ENCODE data around the gene WWTR1. TPM values are rescaled to one million over a fixed set of nuclear protein-coding genes. Genes with fewer than 3 reads are reported as not detected.

The WWTR1 gene
- total and polyA plus RNA-seq, 8 donors = 15.4 to 116 (median 61.4) TPM

DNA sequence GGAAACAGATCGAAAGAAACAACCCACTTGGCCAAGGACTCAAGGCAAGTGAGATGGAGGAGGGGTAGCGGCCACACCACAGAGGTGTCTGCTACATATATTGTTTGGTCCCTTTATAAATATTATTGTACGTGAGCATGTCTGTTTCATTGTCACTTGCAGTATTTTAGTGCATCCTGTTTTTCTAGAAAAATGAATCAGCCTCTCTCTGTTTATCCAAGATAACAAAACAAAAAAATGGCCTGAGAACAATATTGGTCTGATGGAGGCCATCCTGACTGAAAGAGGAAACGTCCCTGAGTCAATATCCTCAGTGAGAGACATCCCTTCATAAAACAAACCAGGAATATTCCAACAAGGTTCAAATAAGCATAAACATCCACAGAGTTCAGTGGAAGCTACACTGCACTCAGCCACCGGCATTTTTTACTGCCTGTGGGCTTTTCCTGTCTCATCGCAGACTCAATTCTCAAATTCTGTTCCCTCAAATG is 42.0 kb downstream of the WWTR1 start:
- Histone ChIP-seq H3K9me3 (no peaks in the 10 kb centered on the region), H3K4me1 (peaks cover 10 to 76% (median 31%) of the 10 kb centered on the region in 4 donors), H3K4me3 (no peak overlapping the region), H3K36me3 (no peaks in the 10 kb centered on the region), H3K27ac (peak overlapping the region in 3 of 5 donors; percentile 45 to 61 (median 52)), H3K27me3 (no peaks in the 10 kb centered on the region)
- WGBS, 5 donors = 57 to 71% (median 65%) methylated on average over 6 of the region's 6 CpGs
- DNase-seq = peak in 1 of 2 donors; percentile 23
- TF ChIP-seq POLR2A (IDR thresholded peaks at IDR 0.05) = no peak
- intact Hi-C loops (cut with DNase I; ENCODE audit: low total_unique reads) = no loop called here

DNA sequence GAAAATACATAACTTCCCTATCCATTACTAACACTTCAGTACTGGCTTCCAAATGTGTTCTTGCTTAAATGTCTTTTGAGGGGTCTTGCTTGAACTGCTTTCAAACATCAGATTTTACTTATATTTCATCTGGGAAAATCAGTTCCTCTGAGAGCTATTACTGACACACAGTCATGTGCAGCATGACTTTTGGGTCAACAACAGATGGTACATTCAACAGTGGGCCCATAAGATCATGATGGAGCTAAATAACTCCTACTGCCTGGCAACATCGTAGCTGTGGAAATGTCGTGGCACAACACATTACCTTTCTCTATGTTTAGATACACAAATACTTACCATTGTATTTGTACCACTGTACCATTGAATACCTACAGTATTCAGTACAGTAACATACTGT is 43.8 kb downstream of the WWTR1 start:
- WGBS, 5 donors = 75 to 94% (median 84%) methylated on average over 2 of the region's 2 CpGs
- Histone ChIP-seq H3K9me3 (no peaks in the 10 kb centered on the region), H3K4me1 (peaks cover 5 to 80% (median 38%) of the 10 kb centered on the region in 4 donors)

DNA sequence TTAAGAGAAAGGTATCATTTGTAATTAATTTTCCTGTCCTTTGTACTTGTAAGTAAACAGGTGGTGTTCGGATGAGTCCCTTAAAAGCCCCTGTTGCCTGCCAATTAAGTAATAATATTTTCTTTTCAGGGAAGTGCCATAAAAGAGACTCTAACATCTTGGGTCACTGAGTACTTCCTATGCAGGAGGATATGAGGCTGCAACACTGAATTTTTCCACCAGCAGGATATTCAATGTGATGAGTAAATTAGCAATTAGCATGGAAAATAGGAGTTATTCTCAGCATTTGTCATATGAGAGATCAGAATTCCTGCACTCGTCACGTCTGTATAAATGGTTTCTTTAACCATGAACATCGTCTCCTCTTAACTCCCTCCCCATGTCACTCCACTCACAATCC is 45.4 kb downstream of the WWTR1 start:
- Histone ChIP-seq H3K4me3 (no peak overlapping the region), H3K27ac (peak overlapping the region in 1 of 5 donors; percentile 7), H3K4me1 (peaks cover 0 to 69% (median 31%) of the 10 kb centered on the region in 4 donors), H3K36me3 (no peaks in the 10 kb centered on the region), H3K9me3 (no peaks in the 10 kb centered on the region), H3K27me3 (no peaks in the 10 kb centered on the region)
- intact Hi-C loops (cut with DNase I; ENCODE audit: low total_unique reads) = no loop called here
- TF ChIP-seq EP300 (IDR thresholded peaks at IDR 0.05) (no peak), POLR2AphosphoS5 (IDR thresholded peaks at IDR 0.05) (no peak), POLR2A (IDR thresholded peaks at IDR 0.05) (no peak)
- TF ChIP-seq, protein P1, sequence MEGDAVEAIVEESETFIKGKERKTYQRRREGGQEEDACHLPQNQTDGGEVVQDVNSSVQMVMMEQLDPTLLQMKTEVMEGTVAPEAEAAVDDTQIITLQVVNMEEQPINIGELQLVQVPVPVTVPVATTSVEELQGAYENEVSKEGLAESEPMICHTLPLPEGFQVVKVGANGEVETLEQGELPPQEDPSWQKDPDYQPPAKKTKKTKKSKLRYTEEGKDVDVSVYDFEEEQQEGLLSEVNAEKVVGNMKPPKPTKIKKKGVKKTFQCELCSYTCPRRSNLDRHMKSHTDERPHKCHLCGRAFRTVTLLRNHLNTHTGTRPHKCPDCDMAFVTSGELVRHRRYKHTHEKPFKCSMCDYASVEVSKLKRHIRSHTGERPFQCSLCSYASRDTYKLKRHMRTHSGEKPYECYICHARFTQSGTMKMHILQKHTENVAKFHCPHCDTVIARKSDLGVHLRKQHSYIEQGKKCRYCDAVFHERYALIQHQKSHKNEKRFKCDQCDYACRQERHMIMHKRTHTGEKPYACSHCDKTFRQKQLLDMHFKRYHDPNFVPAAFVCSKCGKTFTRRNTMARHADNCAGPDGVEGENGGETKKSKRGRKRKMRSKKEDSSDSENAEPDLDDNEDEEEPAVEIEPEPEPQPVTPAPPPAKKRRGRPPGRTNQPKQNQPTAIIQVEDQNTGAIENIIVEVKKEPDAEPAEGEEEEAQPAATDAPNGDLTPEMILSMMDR (IDR thresholded peaks at IDR 0.05) = no peak
- DNase-seq = no peak
- 87 to 93% (median 91%) methylated on average over 4 of the region's 4 CpGs for WGBS, 5 donors

More for the DNA sequence above, 43.8 kb downstream of the WWTR1 start:
- H3K4me3 ChIP-seq = no peak overlapping the region
- intact Hi-C loops (cut with DNase I; ENCODE audit: low total_unique reads) = no loop called here
- peak overlapping the region in 1 of 5 donors; percentile 11 for H3K27ac ChIP-seq
- no peaks in the 10 kb centered on the region for H3K36me3 ChIP-seq
- TF ChIP-seq EP300 (IDR thresholded peaks at IDR 0.05) (no peak), POLR2A (IDR thresholded peaks at IDR 0.05) (no peak), POLR2AphosphoS5 (IDR thresholded peaks at IDR 0.05) (no peak)
- TF ChIP-seq, protein P1 (IDR thresholded peaks at IDR 0.05) = no peak
- no peaks in the 10 kb centered on the region for H3K27me3 ChIP-seq
- peak in 1 of 2 donors; percentile 35 for DNase-seq

DNA sequence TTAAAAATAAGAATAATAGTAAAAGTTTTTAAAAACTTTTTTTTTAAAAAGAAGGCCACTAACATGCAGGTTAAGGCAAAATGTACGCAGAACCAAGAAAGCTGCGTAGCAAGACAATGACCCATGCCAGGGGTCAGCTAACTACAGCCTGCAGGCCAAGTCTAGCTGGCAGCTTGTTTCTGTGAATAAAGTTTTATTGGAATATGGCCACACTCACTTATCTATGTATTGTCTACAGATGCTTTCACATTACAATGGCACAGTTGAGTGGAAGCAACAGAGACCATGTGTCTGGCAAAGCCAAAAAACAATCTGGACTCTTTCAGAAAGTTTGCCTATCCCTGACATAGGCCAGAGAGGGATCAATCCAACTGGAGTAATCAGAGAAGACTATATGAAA is 46.7 kb downstream of the WWTR1 start:
- no peaks in the 10 kb centered on the region for H3K9me3 ChIP-seq
- no peaks in the 10 kb centered on the region for H3K27me3 ChIP-seq
- DNase-seq = no peak
- WGBS, 5 donors = 85 to 92% (median 91%) methylated on average over 2 of the region's 2 CpGs
- no peaks in the 10 kb centered on the region for H3K36me3 ChIP-seq
- peak overlapping the region in 1 of 5 donors; percentile 44 for H3K27ac ChIP-seq
- peaks cover 0 to 66% (median 34%) of the 10 kb centered on the region in 4 donors for H3K4me1 ChIP-seq
- intact Hi-C loops (cut with DNase I; ENCODE audit: low total_unique reads) = no loop called here
- TF ChIP-seq POLR2AphosphoS5 (IDR thresholded peaks at IDR 0.05) (no peak), EP300 (IDR thresholded peaks at IDR 0.05) (no peak), POLR2A (IDR thresholded peaks at IDR 0.05) (no peak)
- TF ChIP-seq, protein P1 (IDR thresholded peaks at IDR 0.05) = no peak
- H3K4me3 ChIP-seq = no peak overlapping the region
